ENCODE results near the gene TUBB3.
A peak's percentile ranks its signal among the peaks of the same experiment; 100 is the strongest.
"Not testable (repeated sequence)": the region's sequence is repeated elsewhere in the genome, so short reads cannot be mapped to it uniquely, and the experiment has no call there.

The TUBB3 gene

GRCh38 chr16:89918453-89919347 is 4.4 kb upstream of the TUBB3 start, which contains the start of gene MC1R:
TSS of gene MC1R (plus strand) at chr16:89918862. CDS start at chr16:89919259, 397 bp downstream.
- DNase-seq (ENCODE audit: low read depth in 2 of 2) = no peak

DNA sequence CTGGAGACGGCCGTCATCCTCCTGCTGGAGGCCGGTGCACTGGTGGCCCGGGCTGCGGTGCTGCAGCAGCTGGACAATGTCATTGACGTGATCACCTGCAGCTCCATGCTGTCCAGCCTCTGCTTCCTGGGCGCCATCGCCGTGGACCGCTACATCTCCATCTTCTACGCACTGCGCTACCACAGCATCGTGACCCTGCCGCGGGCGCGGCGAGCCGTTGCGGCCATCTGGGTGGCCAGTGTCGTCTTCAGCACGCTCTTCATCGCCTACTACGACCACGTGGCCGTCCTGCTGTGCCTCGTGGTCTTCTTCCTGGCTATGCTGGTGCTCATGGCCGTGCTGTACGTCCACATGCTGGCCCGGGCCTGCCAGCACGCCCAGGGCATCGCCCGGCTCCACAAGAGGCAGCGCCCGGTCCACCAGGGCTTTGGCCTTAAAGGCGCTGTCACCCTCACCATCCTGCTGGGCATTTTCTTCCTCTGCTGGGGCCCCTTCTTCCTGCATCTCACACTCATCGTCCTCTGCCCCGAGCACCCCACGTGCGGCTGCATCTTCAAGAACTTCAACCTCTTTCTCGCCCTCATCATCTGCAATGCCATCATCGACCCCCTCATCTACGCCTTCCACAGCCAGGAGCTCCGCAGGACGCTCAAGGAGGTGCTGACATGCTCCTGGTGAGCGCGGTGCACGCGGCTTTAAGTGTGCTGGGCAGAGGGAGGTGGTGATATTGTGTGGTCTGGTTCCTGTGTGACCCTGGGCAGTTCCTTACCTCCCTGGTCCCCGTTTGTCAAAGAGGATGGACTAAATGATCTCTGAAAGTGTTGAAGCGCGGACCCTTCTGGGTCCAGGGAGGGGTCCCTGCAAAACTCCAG is 3.4 kb upstream of the TUBB3 start:
- DNase-seq (ENCODE audit: low read depth in 2 of 2) = no peak

DNA sequence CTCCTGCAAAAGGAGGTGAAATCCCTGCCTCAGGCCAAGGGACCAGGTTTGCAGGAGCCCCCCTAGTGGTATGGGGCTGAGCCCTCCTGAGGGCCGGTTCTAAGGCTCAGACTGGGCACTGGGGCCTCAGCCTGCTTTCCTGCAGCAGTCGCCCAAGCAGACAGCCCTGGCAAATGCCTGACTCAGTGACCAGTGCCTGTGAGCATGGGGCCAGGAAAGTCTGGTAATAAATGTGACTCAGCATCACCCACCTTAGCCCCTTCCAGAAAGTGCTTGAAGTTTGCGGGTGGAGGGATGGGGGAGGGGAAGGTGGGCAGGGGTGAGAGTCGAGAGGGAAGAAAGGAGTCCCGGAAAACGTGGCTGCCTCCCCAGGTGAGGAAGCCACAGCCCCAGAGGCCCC is 2.4 kb upstream of the TUBB3 start:
- DNase-seq (ENCODE audit: low read depth in 2 of 2) = no peak

GRCh38 chr16:89921131-89921701 is 1.9 kb upstream of the TUBB3 start:
- no peak for DNase-seq (ENCODE audit: low read depth in 2 of 2)

- DNase-seq (ENCODE audit: low read depth in 2 of 2) = peak; percentile 72 to 75
Observed at GRCh38 chr16:89921702-89922476, 1.3 kb upstream of the TUBB3 start.

GRCh38 chr16:89922477-89922883 is 662 bp upstream of the TUBB3 start:
- peak; percentile 67 to 71 for DNase-seq (ENCODE audit: low read depth in 2 of 2)

GRCh38 chr16:89923640-89924296 is 626 bp downstream of the TUBB3 start:
- DNase-seq (ENCODE audit: low read depth in 2 of 2) = no peak

GRCh38 chr16:89924297-89924924 is 1.3 kb downstream of the TUBB3 start:
- DNase-seq (ENCODE audit: low read depth in 2 of 2) = no peak

DNA sequence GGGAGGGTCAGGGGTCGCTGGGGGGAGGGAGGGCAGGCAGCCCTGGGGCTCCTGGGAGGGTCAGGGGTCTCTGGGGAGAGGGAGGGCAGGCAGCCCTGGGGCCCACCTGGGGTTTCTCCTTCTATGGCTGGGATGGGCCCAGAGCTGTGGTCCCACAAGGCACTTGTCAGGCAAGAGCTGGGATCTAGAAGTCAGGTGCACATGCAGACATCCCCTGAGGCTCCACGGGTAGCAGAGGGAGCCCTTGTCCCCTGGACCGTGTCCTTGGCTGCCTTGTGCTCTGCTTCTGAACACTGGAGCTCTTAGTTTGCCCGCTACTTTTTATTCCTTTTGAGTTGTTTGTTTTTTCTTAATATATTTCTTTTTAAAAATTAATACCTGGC is 1.8 kb downstream of the TUBB3 start:
- no peak for DNase-seq (ENCODE audit: low read depth in 2 of 2)

GRCh38 chr16:89925596-89926079 is 2.5 kb downstream of the TUBB3 start:
- DNase-seq (ENCODE audit: low read depth in 2 of 2) = no peak

DNA sequence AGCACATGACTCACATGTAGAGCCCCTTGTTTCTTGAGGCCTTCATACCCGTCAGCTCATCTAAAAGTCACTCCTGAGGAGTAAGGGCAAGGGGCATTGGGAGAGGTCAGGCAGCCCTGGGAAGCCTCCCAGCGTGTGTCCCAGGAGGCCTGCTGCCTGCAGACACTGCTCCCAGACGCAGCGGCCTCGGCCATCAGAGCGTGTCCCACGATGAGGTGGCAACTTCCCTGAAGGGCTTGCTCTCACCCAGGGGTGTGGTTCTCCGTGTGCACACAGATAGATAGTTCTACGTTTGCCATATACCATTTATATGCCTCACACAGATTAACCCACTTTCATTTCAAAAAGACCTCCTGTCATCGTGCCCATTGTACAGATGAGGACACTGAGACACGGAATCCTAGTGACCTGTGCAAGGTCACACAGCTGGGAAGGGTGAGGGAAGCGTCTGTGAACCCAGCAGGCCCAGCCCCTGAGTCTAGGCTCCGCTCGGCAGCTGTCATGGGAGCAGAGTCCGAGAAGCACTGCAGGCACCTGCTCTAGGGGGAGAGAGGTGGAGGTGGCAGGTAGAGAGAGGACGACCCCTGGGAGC is 8.3 kb downstream of the TUBB3 start:
- DNase-seq (ENCODE audit: low read depth in 2 of 2) = no peak

GRCh38 chr16:89931964-89932363 is 8.8 kb downstream of the TUBB3 start:
- DNase-seq (ENCODE audit: low read depth in 2 of 2) = no peak

- DNase-seq (ENCODE audit: low read depth in 2 of 2) = not testable (repeated sequence)
Observed at GRCh38 chr16:89934019-89934418, 10.9 kb downstream of the TUBB3 start.

DNA sequence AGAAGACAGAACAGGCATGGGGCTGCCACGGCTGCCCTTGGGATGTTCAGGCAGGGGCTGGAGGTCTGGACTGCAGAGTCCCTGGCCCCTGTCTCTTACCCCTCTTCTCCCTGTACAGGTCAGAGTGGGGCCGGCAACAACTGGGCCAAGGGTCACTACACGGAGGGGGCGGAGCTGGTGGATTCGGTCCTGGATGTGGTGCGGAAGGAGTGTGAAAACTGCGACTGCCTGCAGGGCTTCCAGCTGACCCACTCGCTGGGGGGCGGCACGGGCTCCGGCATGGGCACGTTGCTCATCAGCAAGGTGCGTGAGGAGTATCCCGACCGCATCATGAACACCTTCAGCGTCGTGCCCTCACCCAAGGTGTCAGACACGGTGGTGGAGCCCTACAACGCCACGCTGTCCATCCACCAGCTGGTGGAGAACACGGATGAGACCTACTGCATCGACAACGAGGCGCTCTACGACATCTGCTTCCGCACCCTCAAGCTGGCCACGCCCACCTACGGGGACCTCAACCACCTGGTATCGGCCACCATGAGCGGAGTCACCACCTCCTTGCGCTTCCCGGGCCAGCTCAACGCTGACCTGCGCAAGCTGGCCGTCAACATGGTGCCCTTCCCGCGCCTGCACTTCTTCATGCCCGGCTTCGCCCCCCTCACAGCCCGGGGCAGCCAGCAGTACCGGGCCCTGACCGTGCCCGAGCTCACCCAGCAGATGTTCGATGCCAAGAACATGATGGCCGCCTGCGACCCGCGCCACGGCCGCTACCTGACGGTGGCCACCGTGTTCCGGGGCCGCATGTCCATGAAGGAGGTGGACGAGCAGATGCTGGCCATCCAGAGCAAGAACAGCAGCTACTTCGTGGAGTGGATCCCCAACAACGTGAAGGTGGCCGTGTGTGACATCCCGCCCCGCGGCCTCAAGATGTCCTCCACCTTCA is 11.7 kb downstream of the TUBB3 start:
- no peak for DNase-seq (ENCODE audit: low read depth in 2 of 2)

DNA sequence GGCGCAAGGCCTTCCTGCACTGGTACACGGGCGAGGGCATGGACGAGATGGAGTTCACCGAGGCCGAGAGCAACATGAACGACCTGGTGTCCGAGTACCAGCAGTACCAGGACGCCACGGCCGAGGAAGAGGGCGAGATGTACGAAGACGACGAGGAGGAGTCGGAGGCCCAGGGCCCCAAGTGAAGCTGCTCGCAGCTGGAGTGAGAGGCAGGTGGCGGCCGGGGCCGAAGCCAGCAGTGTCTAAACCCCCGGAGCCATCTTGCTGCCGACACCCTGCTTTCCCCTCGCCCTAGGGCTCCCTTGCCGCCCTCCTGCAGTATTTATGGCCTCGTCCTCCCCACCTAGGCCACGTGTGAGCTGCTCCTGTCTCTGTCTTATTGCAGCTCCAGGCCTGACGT is 12.5 kb downstream of the TUBB3 start:
- not testable (repeated sequence) for DNase-seq (ENCODE audit: low read depth in 2 of 2)

- no peak for DNase-seq (ENCODE audit: low read depth in 2 of 2)
Observed at GRCh38 chr16:89936034-89936433, 12.9 kb downstream of the TUBB3 start.

- no peak for DNase-seq (ENCODE audit: low read depth in 2 of 2)
Observed at GRCh38 chr16:89936508-89936907, 13.4 kb downstream of the TUBB3 start.

- DNase-seq (ENCODE audit: low read depth in 2 of 2) = no peak
Observed at GRCh38 chr16:89936981-89937380, 13.8 kb downstream of the TUBB3 start.

All from fibroblast of skin of left biceps (primary cell).